Measurements from ENCODE around the gene RNF130. TPM values are rescaled to one million over a fixed set of nuclear protein-coding genes. Genes with fewer than 3 reads are reported as not detected.

RNF130 gene
- total RNA-seq, 1 donor from 2014 or later = 103 TPM

GRCh38 chr5:180007582-180007981 lies 64.0 kb downstream of the RNF130 start:
- peaks cover 0 to 5% of the 10 kb centered on the region in 2 donors for H3K36me3 ChIP-seq
- intact Hi-C loops (cut with DNase I) = no loop called here
- TF ChIP-seq POLR2AphosphoS5 (IDR thresholded peaks at IDR 0.05; ENCODE audit: insufficient read depth in 1 of 2, low read depth in 1 of 2) = no peak
- TF ChIP-seq CTCF (IDR thresholded peaks at IDR 0.05) = no peak
- TF ChIP-seq POLR2A (IDR thresholded peaks at IDR 0.05) = no peak
- H3K4me3 ChIP-seq = no peak overlapping the region
- DNase-seq (ENCODE audit: extremely low spot score in 2 of 2) = no peak
- peaks cover 10% of the 10 kb centered on the region for H3K4me1 ChIP-seq
- no peak overlapping the region for H3K27ac ChIP-seq
- H3K9me3 ChIP-seq = no peaks in the 10 kb centered on the region
- H3K27me3 ChIP-seq = no peaks in the 10 kb centered on the region

- no peaks in the 10 kb centered on the region for H3K27me3 ChIP-seq
- H3K36me3 ChIP-seq = peaks cover 0 to 10% of the 10 kb centered on the region in 2 donors
- no peak for TF ChIP-seq POLR2AphosphoS5 (IDR thresholded peaks at IDR 0.05; ENCODE audit: insufficient read depth in 1 of 2, low read depth in 1 of 2)
- no peak for TF ChIP-seq POLR2A (IDR thresholded peaks at IDR 0.05)
- TF ChIP-seq CTCF (IDR thresholded peaks at IDR 0.05) = no peak
- no peak for DNase-seq (ENCODE audit: extremely low spot score in 2 of 2)
- no peak overlapping the region for H3K27ac ChIP-seq
- H3K9me3 ChIP-seq = no peaks in the 10 kb centered on the region
- no peak overlapping the region for H3K4me3 ChIP-seq
- peaks cover 10% of the 10 kb centered on the region for H3K4me1 ChIP-seq
- intact Hi-C loops (cut with DNase I) = no loop called here
Measured at GRCh38 chr5:180006141-180006540, 65.4 kb downstream of the RNF130 start.

- no peaks in the 10 kb centered on the region for H3K9me3 ChIP-seq
- H3K4me3 ChIP-seq = no peak overlapping the region
- H3K4me1 ChIP-seq = peaks cover 10% of the 10 kb centered on the region
- intact Hi-C loops (cut with DNase I) = no loop called here
- H3K27me3 ChIP-seq = no peaks in the 10 kb centered on the region
- H3K36me3 ChIP-seq = peaks cover 0 to 6% of the 10 kb centered on the region in 2 donors
- H3K27ac ChIP-seq = no peak overlapping the region
- TF ChIP-seq CTCF (IDR thresholded peaks at IDR 0.05) (no peak), POLR2A (IDR thresholded peaks at IDR 0.05) (no peak), POLR2AphosphoS5 (IDR thresholded peaks at IDR 0.05; ENCODE audit: insufficient read depth in 1 of 2, low read depth in 1 of 2) (no peak)
- no peak for DNase-seq (ENCODE audit: extremely low spot score in 2 of 2)
Measured at GRCh38 chr5:180003127-180003526, 68.4 kb downstream of the RNF130 start.

GRCh38 chr5:180001742-180002141 lies 69.8 kb downstream of the RNF130 start:
- no peak overlapping the region for H3K4me3 ChIP-seq
- no peak overlapping the region for H3K27ac ChIP-seq

More at GRCh38 chr5:180001742-180002141, 69.8 kb downstream of the RNF130 start:
- Histone ChIP-seq H3K9me3 (no peaks in the 10 kb centered on the region), H3K27me3 (no peaks in the 10 kb centered on the region), H3K36me3 (peaks cover 0 to 6% of the 10 kb centered on the region in 2 donors), H3K4me1 (peaks cover under 1% of the 10 kb centered on the region)
- no peak for DNase-seq (ENCODE audit: extremely low spot score in 2 of 2)
- intact Hi-C loops (cut with DNase I) = no loop called here
- TF ChIP-seq POLR2AphosphoS5 (IDR thresholded peaks at IDR 0.05; ENCODE audit: insufficient read depth in 1 of 2, low read depth in 1 of 2) = no peak
- no peak for TF ChIP-seq POLR2A (IDR thresholded peaks at IDR 0.05)
- no peak for TF ChIP-seq CTCF (IDR thresholded peaks at IDR 0.05)

Data from vagina (tissue), 2 donors.